OCI-LY1 (cell line): ENCODE data around the gene MISFA.

Experiments
- H2AFZ ChIP-seq: fragments of 200-600 bp; sonication (generic), shearing (Covaris generic); 2 replicates; pipeline ENCODE4 v1.6.0; 2014; ENCODE audit warnings: antibody characterized with exemption, mild to moderate bottlenecking, low read length
- H3F3A ChIP-seq: fragments of 200-600 bp; sonication (generic), shearing (Covaris generic); 2 replicates; pipeline ENCODE4 v1.6.0; 2014; ENCODE audit warnings: mild to moderate bottlenecking, antibody characterized with exemption, low read length, moderate library complexity; ENCODE audit not compliant: insufficient read depth
- H3K27ac ChIP-seq: fragments of 200-600 bp; sonication (generic); 2 replicates; pipeline ENCODE4 v1.5.1; 2014; ENCODE audit warnings: low read length, mixed run types, mild to moderate bottlenecking, low read depth; ENCODE audit not compliant: poor library complexity, severe bottlenecking
- H3K27me3 ChIP-seq: fragments of 200-600 bp; sonication (generic); 2 replicates; pipeline ENCODE4 v1.6.0; 2014; ENCODE audit warnings: antibody characterized with exemption, mild to moderate bottlenecking, low read length, moderate library complexity; ENCODE audit not compliant: insufficient read depth
- H3K36me3 ChIP-seq: fragments of 200-600 bp; sonication (generic); 2 replicates; pipeline ENCODE4 v1.6.1; 2014; ENCODE audit warnings: mild to moderate bottlenecking, antibody characterized with exemption, low read length, moderate library complexity, mixed read lengths; ENCODE audit not compliant: insufficient read depth
- H3K4me1 ChIP-seq: fragments of 200-600 bp; sonication (generic); 2 replicates; pipeline ENCODE4 v1.5.1; 2014; ENCODE audit warnings: mild to moderate bottlenecking, low read length, moderate library complexity; ENCODE audit not compliant: insufficient read depth, severe bottlenecking
- H3K4me2 ChIP-seq: fragments of 200-600 bp; sonication (generic), shearing (Covaris generic); 2 replicates; pipeline ENCODE4 v1.6.1; 2014; ENCODE audit warnings: low read length
- H3K4me3 ChIP-seq: fragments of 200-600 bp; sonication (generic); 2 replicates; pipeline ENCODE4 v1.5.1; 2014; ENCODE audit warnings: low read length, low read depth, mild to moderate bottlenecking, mixed read lengths; ENCODE audit not compliant: poor library complexity, severe bottlenecking
- H3K79me2 ChIP-seq: fragments of 200-600 bp; shearing (Covaris generic); 2 replicates; pipeline ENCODE4 v1.6.1; 2016; ENCODE audit warnings: mixed run types, low read length, mixed read lengths; ENCODE audit not compliant: insufficient read depth
- H3K9ac ChIP-seq: fragments of 200-600 bp; sonication (generic), shearing (Covaris generic); 2 replicates; pipeline ENCODE4 v1.6.1; 2014; ENCODE audit warnings: mild to moderate bottlenecking, low read length, mixed read lengths
- H3K9me2 ChIP-seq: fragments of 200-600 bp; sonication (generic), shearing (Covaris generic); 2 replicates; pipeline ENCODE4 v1.6.1; 2014; ENCODE audit warnings: low read depth, mild to moderate bottlenecking, low read length, mixed read lengths
- H3K9me3 ChIP-seq: fragments of 200-600 bp; shearing (Covaris generic); 2 replicates; pipeline ENCODE4 v1.6.1; 2014; ENCODE audit warnings: low read length, mixed read lengths
- H4K20me1 ChIP-seq: fragments of 200-600 bp; sonication (generic), shearing (Covaris generic); 2 replicates; pipeline ENCODE4 v1.6.0; 2016; ENCODE audit warnings: mild to moderate bottlenecking, low read length; ENCODE audit not compliant: insufficient read depth
- CTCF ChIP-seq: fragments of 200-600 bp; sonication (generic), shearing (Covaris generic); IDR thresholded peaks from 2 replicates; pipeline ENCODE4 v1.5.1; 2017; ENCODE audit warnings: mild to moderate bottlenecking, antibody characterized with exemption, low read length, moderate library complexity, mixed read lengths
- EZH2 ChIP-seq: fragments of 200-600 bp; sonication (generic), shearing (Covaris generic); IDR thresholded peaks from 2 replicates; pipeline ENCODE4 v1.8.0; 2017; ENCODE audit warnings: borderline replicate concordance, mixed run types, mild to moderate bottlenecking, antibody characterized with exemption, low read length, moderate library complexity, mixed read lengths

The MISFA gene

GRCh38 chr11:18578975-18579598 is 20.5 kb upstream of the MISFA start:
- H3K9me3 ChIP-seq, result no peaks in the 10 kb centered on the region
- no peaks in the 10 kb centered on the region for H3K4me1 ChIP-seq
- no peak overlapping the region for H3K27ac ChIP-seq
- no peak overlapping the region for H2AFZ ChIP-seq
- no peak overlapping the region for H3K4me3 ChIP-seq
- H3K9me2 ChIP-seq, result no peaks in the 10 kb centered on the region
- no peaks in the 10 kb centered on the region for H3K27me3 ChIP-seq
- no peak overlapping the region for H3K4me2 ChIP-seq
- no peaks in the 10 kb centered on the region for H3F3A ChIP-seq
- no peaks in the 10 kb centered on the region for H3K79me2 ChIP-seq
- H3K9ac ChIP-seq, result no peak overlapping the region
- H4K20me1 ChIP-seq, result no peaks in the 10 kb centered on the region
- TF ChIP-seq EZH2 (no peak), CTCF (no peak)
- H3K36me3 ChIP-seq, result no peaks in the 10 kb centered on the region

GRCh38 chr11:18580113-18580766 is 19.3 kb upstream of the MISFA start:
- H3K4me3 ChIP-seq, result no peak overlapping the region
- H2AFZ ChIP-seq, result no peak overlapping the region
- H3K4me1 ChIP-seq, result no peaks in the 10 kb centered on the region
- H3K27me3 ChIP-seq, result no peaks in the 10 kb centered on the region
- H4K20me1 ChIP-seq, result no peaks in the 10 kb centered on the region
- no peaks in the 10 kb centered on the region for H3F3A ChIP-seq
- TF ChIP-seq EZH2, result no peak
- no peak for TF ChIP-seq CTCF
- H3K79me2 ChIP-seq, result no peaks in the 10 kb centered on the region
- H3K27ac ChIP-seq, result no peak overlapping the region
- no peaks in the 10 kb centered on the region for H3K9me2 ChIP-seq
- no peak overlapping the region for H3K4me2 ChIP-seq
- no peaks in the 10 kb centered on the region for H3K9me3 ChIP-seq
- no peak overlapping the region for H3K9ac ChIP-seq
- no peaks in the 10 kb centered on the region for H3K36me3 ChIP-seq

GRCh38 chr11:18581825-18582224 is 17.8 kb upstream of the MISFA start:
- H2AFZ ChIP-seq, result no peak overlapping the region
- no peaks in the 10 kb centered on the region for H3K27me3 ChIP-seq
- H3K9me2 ChIP-seq, result no peaks in the 10 kb centered on the region
- no peak overlapping the region for H3K27ac ChIP-seq
- H3K4me2 ChIP-seq, result no peak overlapping the region
- no peaks in the 10 kb centered on the region for H3F3A ChIP-seq
- no peaks in the 10 kb centered on the region for H3K79me2 ChIP-seq
- no peaks in the 10 kb centered on the region for H3K9me3 ChIP-seq
- TF ChIP-seq CTCF (no peak), EZH2 (no peak)
- no peaks in the 10 kb centered on the region for H3K4me1 ChIP-seq
- H3K4me3 ChIP-seq, result no peak overlapping the region
- H3K9ac ChIP-seq, result no peak overlapping the region
- no peaks in the 10 kb centered on the region for H4K20me1 ChIP-seq
- no peaks in the 10 kb centered on the region for H3K36me3 ChIP-seq
